Skeletal muscle cell (primary cell): Measurements from ENCODE around the gene AKIRIN1.
"Not testable (repeated sequence)": the region's sequence is repeated elsewhere in the genome, so short reads cannot be mapped to it uniquely, and the experiment has no call there.

Experiments
- DNase-seq: peaks from one replicate; pipeline ENCODE4 v3.0.0-alpha.2; 2010; ENCODE audit warnings: low read depth
- H3K4me3 ChIP-seq: 2 replicates; pipeline ENCODE4 v1.5.1; 2011; ENCODE audit warnings: low read depth, mild to moderate bottlenecking, control low read depth, low read length, moderate library complexity

The AKIRIN1 gene

DNA sequence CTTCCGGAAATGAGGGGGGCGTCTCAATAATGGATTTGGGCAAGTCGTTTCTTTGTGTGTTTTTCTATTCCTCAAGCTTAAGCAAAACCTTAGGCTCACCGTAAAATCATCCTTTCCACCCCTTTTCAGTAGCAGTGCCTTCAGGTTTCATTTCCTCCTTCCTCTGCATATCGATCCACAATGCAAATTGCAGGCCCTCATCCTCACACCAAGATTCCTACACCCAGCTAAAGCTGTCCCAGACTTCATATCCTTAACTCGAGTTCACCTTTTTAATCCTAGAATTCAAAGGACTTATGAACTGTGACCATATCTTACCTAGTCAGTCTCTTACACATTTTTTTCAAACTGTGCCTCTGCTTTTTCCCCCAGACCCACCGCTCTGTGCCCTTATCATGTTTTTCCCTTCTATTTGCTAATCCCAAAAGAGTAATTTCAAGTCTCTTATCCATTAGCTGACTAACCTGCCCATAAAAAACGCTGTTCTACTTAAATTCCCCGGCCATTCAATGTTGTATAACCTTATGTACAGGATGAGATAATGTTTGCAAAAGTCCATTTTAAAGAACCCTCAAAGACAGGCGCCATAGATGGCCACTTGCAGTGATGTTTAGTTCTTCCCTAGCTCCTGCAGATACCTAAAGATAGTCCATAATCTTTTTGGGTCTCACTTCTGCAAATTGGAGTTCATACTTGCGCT lies 1.5 kb downstream of the AKIRIN1 start:
- no peak for DNase-seq
- H3K4me3 ChIP-seq, result peak overlapping the region; percentile 89

DNA sequence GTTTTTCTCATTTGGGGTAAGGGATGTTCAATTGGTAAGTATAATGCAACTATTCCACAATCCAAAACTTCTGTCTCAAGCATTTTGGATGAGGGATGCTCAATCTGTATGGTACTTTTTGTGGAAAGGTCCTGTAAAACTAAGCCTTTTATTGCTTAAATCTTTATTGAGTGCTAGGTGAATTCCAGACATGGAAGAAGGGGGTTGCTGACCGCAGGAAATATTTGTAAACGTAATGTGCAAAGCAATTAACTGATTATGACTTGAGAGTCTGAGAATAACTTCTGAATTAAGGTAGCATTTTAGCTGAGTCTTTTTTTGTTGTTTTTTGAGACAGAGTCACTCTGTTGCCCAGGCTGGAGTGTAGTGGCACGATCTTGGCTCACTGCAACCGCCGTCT lies 3.1 kb downstream of the AKIRIN1 start:
- H3K4me3 ChIP-seq, result no peak overlapping the region
- no peak for DNase-seq

DNA sequence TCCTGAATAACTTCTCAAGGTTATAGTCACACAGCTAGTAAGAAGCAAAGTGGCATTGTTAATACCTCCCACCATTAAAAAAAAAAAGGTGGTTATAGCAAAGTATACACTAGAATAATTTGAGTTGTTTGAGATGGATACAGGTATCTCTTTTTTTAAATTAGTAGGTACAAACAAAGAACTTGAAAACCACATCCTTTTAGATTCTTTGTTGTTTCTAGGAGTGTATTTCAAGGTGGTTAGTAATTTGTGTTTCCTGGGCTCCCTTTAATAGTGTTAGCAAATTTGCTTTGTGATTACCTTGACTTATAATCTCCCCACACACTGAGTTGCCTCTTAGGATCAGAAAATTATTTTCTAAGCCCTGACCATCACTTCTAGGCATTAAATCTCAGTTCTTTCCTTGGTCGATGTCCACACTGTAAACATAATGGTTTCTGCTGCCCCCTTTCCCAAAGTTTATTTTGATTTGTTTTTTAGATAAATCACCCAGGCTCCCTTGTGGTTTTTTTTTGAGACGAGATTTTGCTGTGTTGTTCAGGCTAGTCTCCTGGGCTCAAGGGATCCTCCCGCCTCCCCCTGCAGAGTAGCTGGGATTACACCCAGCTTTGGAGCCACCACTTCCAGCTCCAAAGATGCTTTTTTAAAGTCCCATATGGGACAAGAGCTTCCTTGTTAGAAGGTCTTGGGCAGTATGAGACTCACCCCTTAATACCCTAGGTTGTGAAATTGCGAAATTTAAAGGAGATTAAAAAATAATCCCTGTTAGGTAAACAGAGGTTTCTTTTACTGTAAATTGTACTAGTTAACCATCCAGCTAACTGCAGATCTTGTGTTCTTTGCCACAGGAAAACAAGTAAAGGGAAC lies 6.2 kb downstream of the AKIRIN1 start:
- DNase-seq, result no peak
- H3K4me3 ChIP-seq, result no peak overlapping the region

DNA sequence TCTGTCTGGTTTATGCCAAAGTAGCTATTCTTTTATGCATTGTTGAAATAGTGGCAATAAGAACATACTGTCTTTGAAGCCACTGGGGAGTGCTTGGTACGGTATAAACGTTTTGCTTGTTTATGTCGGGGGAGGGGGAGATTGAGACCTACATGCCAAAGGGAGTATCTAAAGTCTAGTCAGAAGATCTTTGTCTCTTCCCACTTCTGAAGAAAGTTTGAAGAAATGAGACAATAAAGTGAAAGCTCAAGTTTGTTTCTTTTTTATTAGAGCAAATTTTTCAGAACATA lies 6.8 kb downstream of the AKIRIN1 start:
- no peak overlapping the region for H3K4me3 ChIP-seq
- DNase-seq, result no peak

DNA sequence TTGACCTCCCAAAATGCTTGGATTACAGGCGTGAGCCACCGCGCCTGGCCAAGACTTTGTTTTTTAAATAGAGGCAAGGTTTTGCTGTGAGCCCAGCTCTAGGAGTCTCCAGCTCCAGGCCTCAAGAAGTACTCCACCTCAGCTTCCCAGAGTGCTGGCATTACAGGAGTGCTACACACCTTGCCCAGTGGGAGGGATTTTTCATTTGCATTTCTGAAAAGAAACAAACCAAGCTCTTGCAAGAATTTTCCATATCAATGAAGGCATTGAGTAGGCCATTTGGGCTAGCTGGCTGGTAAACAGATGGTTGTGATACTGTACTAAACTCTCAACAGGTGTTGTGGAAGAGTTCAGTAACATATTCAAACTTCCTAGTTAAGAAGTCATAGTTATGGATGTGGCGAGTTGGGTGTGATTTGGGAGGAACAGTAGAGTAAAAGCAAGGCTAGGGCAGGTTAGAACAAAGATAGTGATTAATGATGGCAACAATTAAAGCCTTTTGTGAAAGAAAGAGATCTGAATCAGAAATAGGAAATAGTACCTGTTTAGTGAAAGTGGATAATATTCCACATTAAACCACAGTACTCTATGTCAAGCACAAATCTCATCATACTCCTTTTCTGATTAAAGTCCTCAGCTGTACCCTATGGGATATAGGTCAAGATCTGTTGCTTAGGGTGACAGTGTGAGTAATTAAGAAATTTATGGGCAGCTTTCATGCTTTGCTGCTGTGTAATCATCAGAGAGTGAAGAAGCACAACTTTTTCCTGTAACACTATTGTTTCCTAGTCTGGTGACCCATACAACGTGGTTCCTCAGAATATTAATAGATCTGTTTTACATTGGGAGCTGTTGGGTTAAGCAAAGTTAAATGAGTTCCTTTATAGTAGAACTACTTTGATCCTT lies 10.7 kb downstream of the AKIRIN1 start:
- no peak for DNase-seq

DNA sequence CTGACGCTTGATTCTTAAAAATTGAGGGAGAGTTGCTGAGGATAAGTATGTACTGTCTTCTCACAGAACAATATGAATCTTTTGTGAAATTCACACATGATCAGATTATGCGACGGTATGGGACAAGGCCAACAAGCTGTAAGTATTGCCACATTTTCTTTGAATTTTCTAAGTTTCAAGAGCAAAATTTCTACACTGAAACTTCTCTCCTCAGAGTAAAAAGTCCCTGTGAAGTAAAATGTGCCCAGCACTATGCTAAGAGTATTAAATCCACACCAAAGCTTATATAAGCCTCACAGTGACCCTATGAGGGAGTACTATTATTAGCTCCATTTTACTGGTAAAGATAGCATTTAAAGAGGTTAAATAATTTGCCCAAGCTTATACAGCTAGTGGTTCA lies 12.2 kb downstream of the AKIRIN1 start:
- no peak for DNase-seq
- no peak overlapping the region for H3K4me3 ChIP-seq

More for the DNA sequence above, 10.7 kb downstream of the AKIRIN1 start:
- no peak overlapping the region for H3K4me3 ChIP-seq

DNA sequence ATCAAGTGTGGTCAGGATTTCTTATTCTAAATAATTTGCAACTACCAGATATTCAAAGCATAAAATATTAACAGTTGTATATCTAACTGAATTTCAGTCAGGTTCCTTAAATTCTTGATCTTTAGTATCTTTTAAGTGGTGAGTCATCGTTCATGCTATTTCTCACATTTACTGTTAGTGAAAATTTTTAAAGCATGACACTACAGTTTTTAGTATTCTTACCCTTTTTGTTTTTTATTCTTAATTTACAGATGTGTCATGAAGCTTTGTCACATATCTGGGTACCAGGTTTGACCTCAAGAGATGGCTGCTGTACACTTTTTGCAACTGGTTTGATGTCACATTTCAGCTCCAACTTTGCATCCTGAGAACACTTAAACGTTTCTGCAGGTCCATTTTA lies 12.7 kb downstream of the AKIRIN1 start:
- H3K4me3 ChIP-seq, result no peak overlapping the region
- DNase-seq, result no peak

DNA sequence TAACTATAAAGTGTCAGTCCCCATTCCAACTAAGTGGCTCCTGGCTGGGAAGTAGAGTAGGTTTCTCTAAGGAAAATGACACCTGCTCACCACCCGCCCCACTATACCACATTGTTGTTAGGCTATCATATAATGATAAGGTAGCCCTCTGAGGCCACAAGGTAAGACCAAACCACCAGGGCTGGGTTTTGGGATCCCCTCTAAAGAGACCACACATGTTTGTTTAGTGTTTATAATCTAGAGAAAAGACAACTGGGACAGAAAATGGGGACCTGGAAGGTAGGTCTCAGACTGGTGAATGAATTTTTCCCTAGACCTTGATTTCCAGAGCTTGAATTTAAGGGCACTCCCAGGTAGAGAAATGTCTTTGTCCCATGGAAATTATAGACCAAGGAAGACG lies 15.2 kb downstream of the AKIRIN1 start:
- H3K4me3 ChIP-seq, result no peak overlapping the region
- no peak for DNase-seq

DNA sequence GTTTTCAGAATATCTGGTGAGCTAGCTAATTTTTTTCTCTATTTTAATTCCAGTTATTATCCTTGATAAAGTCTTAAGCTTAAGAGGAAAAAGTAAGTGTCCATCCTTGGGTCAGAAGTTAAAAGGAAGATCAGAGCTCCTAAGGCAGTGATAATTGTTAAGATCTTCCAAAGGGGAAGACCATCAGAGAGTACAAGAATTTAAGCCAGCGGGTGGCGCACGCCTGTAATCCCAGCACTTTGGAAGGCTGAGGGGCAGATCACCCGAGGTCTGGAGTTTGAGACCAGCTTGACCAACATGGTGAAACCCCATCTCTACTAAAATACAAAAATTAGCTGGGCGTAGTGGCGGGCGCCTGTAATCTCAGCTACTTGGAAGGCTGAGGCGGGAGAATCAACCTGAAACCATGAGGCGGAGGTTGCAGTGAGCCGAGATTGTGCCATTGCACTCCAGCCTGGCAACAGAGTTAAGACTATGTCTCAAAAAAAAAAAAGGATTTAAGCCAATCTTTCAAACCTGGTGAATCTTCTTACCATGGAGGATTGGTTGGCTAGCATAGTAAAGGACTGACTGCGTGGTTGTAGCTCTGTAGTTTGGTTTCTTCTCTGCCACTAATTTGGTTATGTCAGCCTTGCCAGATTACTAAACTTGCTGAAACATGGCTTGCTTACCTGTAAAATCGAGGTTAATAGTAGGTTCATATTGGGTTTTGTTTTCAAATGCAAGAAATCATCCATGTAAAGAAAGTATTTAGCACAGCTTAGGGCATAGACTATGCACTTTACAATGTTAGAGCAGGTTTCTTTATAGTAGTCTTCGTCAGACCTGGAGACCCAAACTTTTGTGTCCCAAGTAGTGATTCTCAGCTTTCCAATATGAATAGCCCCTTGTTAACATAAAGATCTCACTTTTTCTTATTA lies 15.9 kb downstream of the AKIRIN1 start:
- no peak overlapping the region for H3K4me3 ChIP-seq
- DNase-seq, result no peak

DNA sequence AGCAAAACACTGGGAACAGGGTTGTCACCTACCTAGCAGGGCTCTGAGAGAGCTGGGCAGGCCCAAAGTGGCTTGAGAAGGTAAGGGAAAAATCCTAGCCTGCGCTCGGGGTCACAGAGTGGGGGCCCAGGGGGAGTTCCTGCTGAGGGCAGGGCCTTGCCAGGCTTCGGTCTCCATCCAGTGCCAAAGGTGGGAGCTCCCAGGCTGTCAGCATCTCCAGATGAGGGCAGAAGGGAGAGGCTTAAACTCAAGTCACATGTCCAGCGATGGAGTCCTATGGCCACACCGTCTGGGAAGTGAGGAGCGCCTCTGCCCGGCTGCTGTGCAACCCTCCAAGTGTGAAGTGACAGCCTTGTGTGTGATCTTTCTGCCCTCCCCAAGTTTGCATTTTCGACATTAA lies 23.9 kb downstream of the AKIRIN1 start:
- H3K4me3 ChIP-seq, DNase-seq: not testable (repeated sequence)

DNA sequence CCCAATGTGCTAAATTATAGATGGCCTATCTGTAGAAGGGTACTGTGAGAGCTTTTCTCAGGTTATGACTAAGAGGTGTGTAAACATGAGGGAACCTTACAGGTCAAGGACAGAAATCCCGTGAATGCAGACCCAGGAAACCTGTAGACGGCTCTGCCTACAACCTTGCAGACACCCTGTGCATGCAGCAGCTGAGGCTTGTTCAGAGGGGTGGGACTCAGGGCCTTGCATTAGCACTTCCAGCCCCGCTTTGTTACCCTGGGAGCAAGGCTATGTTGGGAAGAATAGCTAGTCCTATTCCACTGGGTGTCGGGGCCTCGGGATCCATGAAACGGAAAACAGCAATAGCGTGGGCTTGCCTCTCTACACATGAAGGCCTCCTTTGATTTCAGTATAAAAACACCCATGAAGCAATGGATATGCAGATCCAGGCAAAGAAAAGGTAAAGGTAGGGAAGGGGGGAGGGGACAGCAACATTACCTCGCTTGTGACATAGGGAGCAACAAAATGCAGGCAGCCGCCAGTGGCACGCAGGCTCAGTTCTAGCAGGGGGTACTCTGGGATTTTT lies 25.6 kb downstream of the AKIRIN1 start:
- DNase-seq, result no peak
- no peak overlapping the region for H3K4me3 ChIP-seq

DNA sequence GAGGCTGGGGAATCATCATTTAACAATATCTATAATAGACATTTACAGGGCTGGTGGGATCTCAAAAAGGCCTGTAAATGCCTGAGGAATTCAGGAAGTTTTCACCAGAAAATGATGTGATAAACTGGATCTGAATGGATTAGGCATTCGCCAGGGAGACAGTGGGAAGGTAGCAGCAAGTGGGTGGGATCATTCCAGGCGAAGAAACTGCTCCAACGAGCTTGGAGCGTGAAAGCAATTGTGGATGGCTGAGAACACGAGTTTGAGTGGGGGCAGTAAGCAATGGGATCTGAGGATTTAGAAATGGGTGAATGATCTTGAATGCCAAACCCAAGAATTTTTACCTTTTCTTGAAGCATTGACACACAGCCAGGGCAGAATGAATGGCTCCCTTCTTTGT lies 26.2 kb downstream of the AKIRIN1 start:
- no peak for DNase-seq
- no peak overlapping the region for H3K4me3 ChIP-seq

DNA sequence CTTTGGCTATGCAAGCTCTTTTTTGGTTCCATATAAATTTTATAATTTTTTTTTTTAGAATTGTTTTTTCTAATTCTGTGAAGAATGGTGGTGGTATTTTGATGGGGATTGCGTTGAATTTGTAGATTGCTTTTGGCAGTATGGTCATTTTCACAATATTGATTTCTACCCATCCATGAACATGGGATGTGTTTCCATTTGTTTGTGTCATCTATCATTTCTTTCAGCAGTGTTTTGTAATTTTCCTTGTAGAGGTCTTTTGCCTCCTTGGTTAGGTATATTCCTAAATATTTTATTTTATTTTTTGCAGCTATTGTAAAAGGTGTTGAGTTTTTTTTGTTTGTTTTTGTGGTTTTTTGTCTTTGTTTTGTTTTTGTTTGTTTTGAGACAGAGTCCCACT lies 29.4 kb downstream of the AKIRIN1 start:
- H3K4me3 ChIP-seq, DNase-seq: not testable (repeated sequence)

DNA sequence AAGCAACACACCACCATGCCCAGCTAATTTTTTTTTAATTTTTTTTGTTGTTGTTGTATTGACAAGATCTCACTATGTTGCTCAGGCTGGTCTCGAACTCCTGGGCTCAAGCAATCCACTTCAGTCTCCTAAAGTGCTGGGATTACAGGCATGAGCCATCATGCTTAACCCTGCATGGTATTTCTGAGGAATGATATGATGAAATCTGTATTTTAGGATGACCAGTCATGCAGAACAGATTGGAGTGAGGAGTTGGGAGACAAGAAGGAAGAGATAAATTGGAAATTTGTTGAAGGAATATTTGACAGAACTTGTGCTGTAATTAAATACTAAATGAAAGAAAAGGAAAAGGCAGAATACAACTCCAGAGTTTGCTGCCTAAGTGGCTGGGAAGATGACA lies 30.4 kb downstream of the AKIRIN1 start:
- DNase-seq, result no peak
- no peak overlapping the region for H3K4me3 ChIP-seq

DNA sequence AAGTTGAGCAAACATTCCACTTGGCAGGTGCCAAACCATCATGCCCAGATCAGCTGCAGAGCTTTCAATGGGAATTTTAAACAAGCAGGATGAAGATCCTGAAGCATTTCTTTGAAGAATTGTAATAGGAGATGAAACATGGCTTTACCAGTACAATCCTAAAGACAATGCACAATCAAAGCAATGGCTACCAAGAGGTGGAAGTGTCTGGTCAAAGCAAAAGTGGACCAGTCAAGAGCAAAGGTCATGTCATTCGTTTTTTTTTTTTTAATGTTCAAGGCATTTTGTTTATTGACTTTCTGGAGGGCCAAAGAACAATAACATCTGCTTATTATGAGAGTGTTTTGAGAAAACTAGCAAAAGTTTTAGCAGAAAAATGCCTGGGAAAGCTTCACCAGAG lies 32.1 kb downstream of the AKIRIN1 start:
- no peak for DNase-seq
- H3K4me3 ChIP-seq, result no peak overlapping the region

DNA sequence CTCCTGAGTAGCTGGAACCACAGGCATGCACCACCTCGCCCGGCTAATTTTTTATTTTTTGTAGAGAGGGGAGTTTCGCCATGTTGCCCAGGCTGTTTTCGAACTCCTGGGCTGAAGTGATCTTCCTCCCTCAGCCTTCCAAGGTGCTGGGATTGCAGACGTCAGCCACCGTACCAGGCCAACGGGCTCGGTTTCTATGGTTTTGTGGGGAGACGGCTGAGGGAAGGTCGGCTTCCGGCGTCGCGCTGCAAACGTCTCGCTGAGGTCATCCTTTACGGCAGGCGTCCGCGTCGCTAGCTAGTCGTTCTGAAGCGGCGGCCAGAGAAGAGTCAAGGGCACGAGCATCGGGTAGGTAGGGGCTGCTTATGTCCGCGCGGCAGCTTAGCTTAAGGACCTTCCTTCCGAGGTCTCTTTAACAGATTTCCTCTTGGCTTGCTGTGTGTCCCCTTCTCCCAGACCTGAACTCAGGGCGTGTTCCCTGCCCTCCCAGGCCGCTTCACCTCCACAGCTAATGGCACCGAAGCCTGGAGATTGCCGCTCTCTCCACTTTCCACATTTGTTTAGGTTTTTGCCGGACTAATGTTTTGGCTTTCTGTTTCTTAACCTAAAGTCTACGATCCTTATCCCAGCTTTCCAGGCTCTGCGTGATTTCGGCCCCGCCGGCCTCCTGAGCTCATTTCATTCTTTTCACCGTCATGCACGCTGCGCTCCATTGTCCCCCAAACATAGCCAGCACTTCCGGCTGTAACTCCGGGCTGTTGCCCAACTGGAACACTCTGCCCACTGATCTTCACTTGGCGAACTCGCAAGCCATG lies 35.2 kb downstream of the AKIRIN1 start, which contains the start of gene NDUFS5:
Gene NDUFS5 (plus strand): TSS at position 300 of the 815 bp plus-strand sequence. CDS start 2,375 bp downstream, outside the sequence.
- peak; percentile 85 for DNase-seq

DNA sequence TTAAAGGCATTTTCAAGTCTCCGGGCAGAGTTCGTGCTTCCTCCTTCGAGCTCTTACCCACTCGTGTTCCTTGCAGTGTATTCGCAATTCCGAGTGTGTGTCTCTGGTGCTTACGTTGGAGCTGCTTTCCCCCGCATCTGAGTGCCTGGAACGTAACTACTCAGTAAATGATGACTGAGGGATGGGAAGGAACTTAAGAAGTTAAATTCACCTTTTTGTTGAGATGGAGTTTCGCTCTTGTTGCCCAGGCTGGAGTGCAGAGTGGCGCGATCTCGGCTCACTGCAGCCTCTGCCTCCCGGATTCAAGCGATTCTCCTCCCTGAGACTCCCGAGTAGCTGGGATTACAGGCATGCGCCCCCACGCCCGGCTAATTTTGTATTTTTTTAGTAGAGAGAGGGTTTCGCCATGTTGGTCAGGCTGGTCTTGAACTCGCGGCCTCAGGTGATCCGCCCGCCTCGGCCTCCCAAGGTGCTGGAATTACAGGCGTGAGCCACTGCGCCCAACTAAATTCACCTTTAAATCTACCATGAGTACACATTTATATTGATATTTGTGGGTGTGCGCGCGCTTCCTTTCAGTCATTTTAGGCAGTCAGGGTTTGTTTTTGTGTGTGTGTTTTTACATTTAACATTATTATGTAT lies 35.9 kb downstream of the AKIRIN1 start:
- no peak for DNase-seq

More for the DNA sequence above, 35.2 kb downstream of the AKIRIN1 start, which contains the start of gene NDUFS5:
- H3K4me3 ChIP-seq, result peak within 1 kb of the TSS; percentile 90

More for the DNA sequence above, 35.9 kb downstream of the AKIRIN1 start:
- peak overlapping the region; percentile 90 for H3K4me3 ChIP-seq
